NOMO-1 treated with dmso at 0.1 percent for 144 hours (cell line): ENCODE data around the gene UGT1A1.

Experiments used
- DNase-seq: peaks from one replicate; lab custom pipeline; 2025; ENCODE audit not compliant: unreplicated experiment; lab: John Stamatoyannopoulos, UW

UGT1A1 gene

GRCh38 chr2:233794128-233794658, 34.1 kb downstream of the UGT1A1 start:
- no peak for DNase-seq

- DNase-seq, result no peak
These were observed 35.7 kb downstream of the UGT1A1 start for GRCh38 chr2:233795735-233796171.

- DNase-seq, result no peak
These were observed 36.2 kb downstream of the UGT1A1 start for GRCh38 chr2:233796254-233796653.

GRCh38 chr2:233798335-233799086, 38.4 kb downstream of the UGT1A1 start:
- DNase-seq, result no peak

- DNase-seq, result no peak
These were observed 39.1 kb downstream of the UGT1A1 start for GRCh38 chr2:233799087-233799665.

GRCh38 chr2:233799716-233800115, 39.6 kb downstream of the UGT1A1 start:
- DNase-seq, result no peak

GRCh38 chr2:233800208-233800607, 40.1 kb downstream of the UGT1A1 start:
- no peak for DNase-seq

- DNase-seq, result no peak
These were observed 41.5 kb downstream of the UGT1A1 start for GRCh38 chr2:233801357-233802131.

GRCh38 chr2:233802132-233802815, 42.2 kb downstream of the UGT1A1 start:
- DNase-seq, result no peak

- no peak for DNase-seq
These were observed 43.3 kb downstream of the UGT1A1 start for GRCh38 chr2:233803292-233803911.

GRCh38 chr2:233803994-233804393, 43.9 kb downstream of the UGT1A1 start:
- DNase-seq, result no peak

- DNase-seq, result no peak
These were observed 47.3 kb downstream of the UGT1A1 start for GRCh38 chr2:233807215-233807865.

- DNase-seq, result no peak
These were observed 48.2 kb downstream of the UGT1A1 start for GRCh38 chr2:233807966-233808935.

GRCh38 chr2:233810385-233810784, 50.3 kb downstream of the UGT1A1 start:
- no peak for DNase-seq

- DNase-seq, result no peak
These were observed 51.0 kb downstream of the UGT1A1 start for GRCh38 chr2:233811087-233811486.

GRCh38 chr2:233811732-233812131, 51.7 kb downstream of the UGT1A1 start:
- no peak for DNase-seq

GRCh38 chr2:233813236-233814055, 53.4 kb downstream of the UGT1A1 start:
- no peak for DNase-seq
